Smooth muscle cell (in vitro differentiated cells): ENCODE measurements around the gene PLCB1. TPM values are rescaled to one million over a fixed set of nuclear protein-coding genes. Genes with fewer than 3 reads are reported as not detected.

Experiments
- DNase-seq: peaks from one replicate; lab custom pipeline; 2025; ENCODE audit not compliant: unreplicated experiment; lab: John Stamatoyannopoulos, UW
- H2AFZ ChIP-seq: fragments of 200-600 bp; sonication (generic); 2 replicates; pipeline ENCODE4 v1.6.0; 2016; ENCODE audit warnings: antibody characterized with exemption, low read depth, mild to moderate bottlenecking
- H3F3A ChIP-seq: fragments of 200-600 bp; sonication (generic); 2 replicates; pipeline ENCODE4 v1.6.0; 2017; ENCODE audit warnings: antibody characterized with exemption, low read depth
- H3K27ac ChIP-seq: fragments of 200-600 bp; sonication (generic); 2 replicates; pipeline ENCODE4 v1.5.1; 2016; ENCODE audit warnings: low read depth, mild to moderate bottlenecking
- H3K27me3 ChIP-seq: fragments of 200-600 bp; sonication (generic); 2 replicates; pipeline ENCODE4 v1.6.1; 2016; ENCODE audit warnings: low read depth, mild to moderate bottlenecking
- H3K36me3 ChIP-seq: fragments of 200-600 bp; sonication (generic); 2 replicates; pipeline ENCODE4 v1.5.1; 2016; ENCODE audit warnings: low read depth
- H3K4me1 ChIP-seq: fragments of 200-600 bp; sonication (generic); 2 replicates; pipeline ENCODE4 v1.5.1; 2016; ENCODE audit warnings: low read depth
- H3K4me2 ChIP-seq: fragments of 200-600 bp; sonication (generic); 2 replicates; pipeline ENCODE4 v1.6.0; 2016; ENCODE audit warnings: mild to moderate bottlenecking
- H3K4me3 ChIP-seq: fragments of 200-600 bp; sonication (generic); 2 replicates; pipeline ENCODE4 v1.5.1; 2016; ENCODE audit warnings: mild to moderate bottlenecking
- H3K79me2 ChIP-seq: fragments of 200-600 bp; sonication (generic); 2 replicates; pipeline ENCODE4 v1.6.0; 2016; ENCODE audit warnings: low read depth, mild to moderate bottlenecking
- H3K9ac ChIP-seq: fragments of 200-600 bp; sonication (generic); 2 replicates; pipeline ENCODE4 v1.6.0; 2016; ENCODE audit warnings: low read depth
- H3K9me3 ChIP-seq: fragments of 200-600 bp; sonication (generic); replicated peaks from 2 replicates; pipeline ENCODE4 v1.5.1; 2016; ENCODE audit warnings: low read depth
- H4K20me1 ChIP-seq: fragments of 200-600 bp; sonication (generic); 2 replicates; pipeline ENCODE4 v1.6.0; 2016; ENCODE audit warnings: low read depth
- CTCF ChIP-seq: fragments of 200-600 bp; sonication (generic); IDR thresholded peaks from 2 replicates; pipeline ENCODE4 v1.5.1; 2017; ENCODE audit warnings: borderline replicate concordance, mild to moderate bottlenecking, antibody characterized with exemption; ENCODE audit not compliant: insufficient read depth, poor library complexity, severe bottlenecking
- WGBS: methylation state at CpG from one replicate; pipeline ENCODE4 v1.1.7; 2016; ENCODE audit warnings: low lambda C conversion rate; 5-methylcytosine and 5-hydroxymethylcytosine counted together
- polyA plus RNA-seq: library from polyadenylated mRNA; unstranded; fragments of >200 nt; fragmentation: Nextera tagmentation; extraction: Ambion mirVana; gene quantifications from 2 replicates; pipeline ENCODE4 v1.2.1, GENCODE V29; 2016
- total RNA-seq: library from RNA; depleted of rRNA; stranded (reverse); fragments of >200 nt; gene quantifications from 2 replicates; pipeline ENCODE4 v1.2.3, GENCODE V29; 2014

Gene PLCB1
- total and polyA plus RNA-seq, 2 experiments from 2014 or later, result 4.7 to 25.3 TPM

- Histone ChIP-seq H4K20me1 (no peaks in the 10 kb centered on the region), H2AFZ (no peak overlapping the region), H3K36me3 (no peaks in the 10 kb centered on the region), H3K4me3 (no peak overlapping the region), H3K4me2 (no peak overlapping the region), H3K79me2 (no peaks in the 10 kb centered on the region), H3F3A (no peaks in the 10 kb centered on the region), H3K27ac (no peak overlapping the region), H3K9ac (no peak overlapping the region), H3K4me1 (peaks cover 4% of the 10 kb centered on the region), H3K9me3 (no peaks in the 10 kb centered on the region), H3K27me3 (peaks cover 25% of the 10 kb centered on the region)
- no peak for TF ChIP-seq CTCF
- WGBS, result 94% methylated on average over 5 of the region's 5 CpGs
- no peak for DNase-seq
These were observed 238.7 kb downstream of the PLCB1 start for GRCh38 chr20:8370774-8371173.

- peak overlapping the region; percentile 1 for H2AFZ ChIP-seq
- H3K79me2 ChIP-seq, result no peaks in the 10 kb centered on the region
- H4K20me1 ChIP-seq, result no peaks in the 10 kb centered on the region
- H3F3A ChIP-seq, result no peaks in the 10 kb centered on the region
- H3K9ac ChIP-seq, result no peak overlapping the region
- no peaks in the 10 kb centered on the region for H3K9me3 ChIP-seq
- no peak overlapping the region for H3K4me3 ChIP-seq
- no peak overlapping the region for H3K27ac ChIP-seq
- no peak for TF ChIP-seq CTCF
- H3K27me3 ChIP-seq, result peaks cover 20% of the 10 kb centered on the region
- H3K36me3 ChIP-seq, result no peaks in the 10 kb centered on the region
- 35% methylated on average over 5 of the region's 5 CpGs for WGBS
- H3K4me1 ChIP-seq, result peaks cover 9% of the 10 kb centered on the region
- H3K4me2 ChIP-seq, result peak overlapping the region; percentile 11
- DNase-seq, result no peak
These were observed 240.8 kb downstream of the PLCB1 start for GRCh38 chr20:8372824-8373380.

GRCh38 chr20:8373579-8373978 lies 241.5 kb downstream of the PLCB1 start:
- Histone ChIP-seq H3K9ac (no peak overlapping the region), H3K4me3 (no peak overlapping the region), H3K79me2 (no peaks in the 10 kb centered on the region), H3K9me3 (no peaks in the 10 kb centered on the region), H3F3A (no peaks in the 10 kb centered on the region), H3K36me3 (no peaks in the 10 kb centered on the region), H2AFZ (no peak overlapping the region), H3K27me3 (peaks cover 19% of the 10 kb centered on the region), H3K4me1 (peaks cover 9% of the 10 kb centered on the region), H3K4me2 (no peak overlapping the region), H3K27ac (no peak overlapping the region), H4K20me1 (no peaks in the 10 kb centered on the region)
- TF ChIP-seq CTCF, result no peak
- WGBS, result 90% methylated on average over 1 of the region's 1 CpG
- DNase-seq, result no peak

- H3F3A ChIP-seq, result no peaks in the 10 kb centered on the region
- H2AFZ ChIP-seq, result no peak overlapping the region
- H3K4me1 ChIP-seq, result peaks cover 9% of the 10 kb centered on the region
- no peak for TF ChIP-seq CTCF
- H3K4me3 ChIP-seq, result no peak overlapping the region
- H3K79me2 ChIP-seq, result no peaks in the 10 kb centered on the region
- no peak for DNase-seq
- H3K4me2 ChIP-seq, result no peak overlapping the region
- no peaks in the 10 kb centered on the region for H3K9me3 ChIP-seq
- H3K27me3 ChIP-seq, result peaks cover 7% of the 10 kb centered on the region
- no peaks in the 10 kb centered on the region for H3K36me3 ChIP-seq
- no peak overlapping the region for H3K9ac ChIP-seq
- WGBS, result 100% methylated on average over 2 of the region's 2 CpGs
- H3K27ac ChIP-seq, result no peak overlapping the region
- H4K20me1 ChIP-seq, result no peaks in the 10 kb centered on the region
These were observed 243.8 kb downstream of the PLCB1 start for GRCh38 chr20:8375898-8376297.
